Measurements from ENCODE around the gene EHD3.

DNA sequence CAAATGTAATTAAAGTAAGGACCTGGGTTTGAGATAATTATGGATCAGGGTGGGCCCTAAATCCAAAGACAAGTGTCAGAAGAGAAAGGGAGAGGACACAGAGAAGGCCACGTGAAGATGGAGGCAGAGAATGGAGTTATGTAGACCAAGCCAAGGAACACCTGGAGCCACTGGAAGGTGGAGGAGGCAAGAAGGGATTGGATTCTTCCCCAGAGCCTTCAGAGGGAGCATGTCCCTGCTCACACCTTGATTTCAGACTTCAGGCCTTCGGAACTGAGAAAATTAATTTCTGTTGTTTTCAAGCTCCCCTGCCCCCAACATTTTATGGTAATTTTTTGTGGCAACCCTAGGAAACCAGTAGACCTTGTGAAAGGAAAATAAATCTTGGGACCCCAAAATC is 36.3 kb upstream of the EHD3 start:
- TF ChIP-seq CTCF (IDR thresholded peaks at IDR 0.05; ENCODE audit: insufficient read depth, low read depth, low read length) (no peak), EZH2 (IDR thresholded peaks at IDR 0.05; ENCODE audit: insufficient read depth, low read length) (no peak)
